Activated gamma-delta T cell treated with anti-CD3 and anti-CD28 coated beads, Interleukin-2, amount 50 U/mL, for 16 hours (primary cell): ENCODE measurements around the gene KRTAP12-3.
"Not testable (repeated sequence)": the region's sequence is repeated elsewhere in the genome, so short reads cannot be mapped to it uniquely, and the experiment has no call there.

Experiments used
- DNase-seq: peaks from one replicate; pipeline ENCODE4 v3.0.0-alpha.2; 2020; ENCODE audit warnings: low read depth

The KRTAP12-3 gene

GRCh38 chr21:44627181-44627822, 30.4 kb upstream of the KRTAP12-3 start:
- DNase-seq: not testable (repeated sequence)

DNA sequence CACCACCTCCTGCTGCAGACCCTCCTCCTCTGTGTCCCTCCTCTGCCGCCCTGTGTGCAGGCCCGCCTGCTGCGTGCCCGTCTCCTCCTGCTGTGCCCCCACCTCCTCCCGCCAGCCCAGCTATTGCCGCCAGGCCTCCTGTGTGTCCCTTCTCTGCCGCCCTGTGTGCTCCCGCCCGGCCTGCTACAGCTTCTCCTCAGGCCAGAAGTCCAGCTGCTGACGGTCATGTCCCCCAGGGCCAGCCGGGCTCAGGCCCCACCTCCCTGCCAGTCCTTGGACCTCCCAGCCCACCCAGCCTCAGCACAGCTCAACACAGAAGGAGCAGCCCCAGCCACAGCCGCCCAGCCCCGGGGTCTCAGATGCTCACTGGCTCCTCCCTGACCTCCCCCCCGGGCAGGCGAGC, 29.9 kb upstream of the KRTAP12-3 start:
- not testable (repeated sequence) for DNase-seq

- DNase-seq: no peak
Measured at GRCh38 chr21:44628707-44629391, 28.9 kb upstream of the KRTAP12-3 start.

GRCh38 chr21:44630440-44630839, 27.3 kb upstream of the KRTAP12-3 start:
- no peak for DNase-seq

GRCh38 chr21:44632067-44632466, 25.7 kb upstream of the KRTAP12-3 start:
- no peak for DNase-seq

DNA sequence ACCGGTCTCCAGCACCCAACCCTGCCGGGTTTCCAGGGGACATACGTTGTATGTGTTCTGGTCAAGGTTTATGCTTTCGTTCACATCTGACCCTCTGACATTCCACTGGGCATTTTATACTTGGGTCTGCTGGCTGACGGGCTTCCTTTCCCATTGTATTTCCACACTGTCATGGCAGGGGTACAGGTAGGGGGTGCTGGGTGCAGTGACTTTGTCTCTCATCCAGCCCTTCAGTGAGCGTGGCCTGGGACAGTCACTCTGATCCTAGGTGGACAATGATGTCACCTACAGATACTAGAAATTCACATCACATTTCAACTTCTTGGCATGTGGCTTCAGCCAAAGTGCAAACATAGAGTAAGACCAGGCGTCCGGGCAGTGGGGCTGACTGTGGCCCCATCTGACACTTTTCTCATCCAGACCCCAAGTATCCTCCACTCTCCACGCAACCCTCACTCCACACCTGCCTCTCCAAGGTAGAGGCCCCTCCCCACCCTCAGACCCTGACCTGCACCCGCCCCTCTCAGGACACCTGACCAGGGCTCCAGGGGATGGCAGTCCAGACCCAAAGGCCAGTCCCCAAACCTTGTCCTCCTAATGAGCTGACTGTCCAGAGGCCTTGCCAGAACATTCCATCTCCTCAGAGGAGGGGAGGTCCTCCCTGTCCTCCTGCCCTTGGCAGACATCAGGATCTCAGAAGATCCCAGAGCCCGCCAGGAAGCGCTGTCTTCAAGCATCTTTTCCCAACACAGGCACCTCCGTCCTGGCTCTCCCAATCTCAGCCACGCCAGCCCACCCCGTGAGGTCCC, 21.3 kb upstream of the KRTAP12-3 start:
- DNase-seq: no peak

DNA sequence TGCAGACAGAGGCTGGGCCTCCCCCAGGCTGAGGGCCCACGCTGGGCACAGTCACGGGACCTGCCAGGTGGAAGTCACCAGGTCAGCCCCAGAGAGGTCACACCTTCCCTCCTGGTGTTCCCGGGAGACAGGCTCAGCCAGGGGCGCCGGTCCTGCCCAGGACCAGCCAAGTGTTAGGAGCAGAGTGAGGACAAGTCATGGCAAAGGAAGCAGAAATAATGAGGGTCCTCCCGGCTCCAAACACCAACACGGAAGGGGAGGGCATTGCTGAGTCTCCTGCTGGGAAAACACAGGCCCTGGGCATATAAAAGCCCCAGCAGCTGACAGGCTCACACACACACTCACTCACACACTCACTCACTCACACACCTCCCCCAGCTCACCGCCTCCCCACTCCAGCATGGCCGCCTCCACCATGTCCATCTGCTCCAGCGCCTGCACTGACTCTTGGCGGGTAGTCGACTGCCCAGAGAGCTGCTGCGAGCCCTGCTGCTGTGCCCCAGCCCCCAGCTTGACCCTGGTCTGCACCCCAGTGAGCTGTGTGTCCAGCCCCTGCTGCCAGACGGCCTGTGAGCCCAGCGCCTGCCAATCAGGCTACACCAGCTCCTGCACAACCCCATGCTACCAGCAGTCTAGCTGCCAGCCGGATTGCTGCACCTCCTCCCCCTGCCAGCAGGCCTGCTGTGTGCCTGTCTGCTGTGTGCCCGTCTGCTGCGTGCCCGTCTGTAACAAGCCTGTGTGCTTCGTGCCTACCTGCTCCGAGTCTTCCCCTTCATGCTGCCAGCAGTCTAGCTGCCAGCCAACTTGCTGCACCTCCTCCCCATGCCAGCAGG, 20.5 kb upstream of the KRTAP12-3 start, which contains the start of gene KRTAP10-10:
TSS of gene KRTAP10-10 (plus strand) at position 339 of the 833 bp plus-strand sequence. CDS start at position 401, 62 bp downstream.
- DNase-seq: no peak

- not testable (repeated sequence) for DNase-seq
Measured at GRCh38 chr21:44637851-44638348, 19.8 kb upstream of the KRTAP12-3 start.

DNA sequence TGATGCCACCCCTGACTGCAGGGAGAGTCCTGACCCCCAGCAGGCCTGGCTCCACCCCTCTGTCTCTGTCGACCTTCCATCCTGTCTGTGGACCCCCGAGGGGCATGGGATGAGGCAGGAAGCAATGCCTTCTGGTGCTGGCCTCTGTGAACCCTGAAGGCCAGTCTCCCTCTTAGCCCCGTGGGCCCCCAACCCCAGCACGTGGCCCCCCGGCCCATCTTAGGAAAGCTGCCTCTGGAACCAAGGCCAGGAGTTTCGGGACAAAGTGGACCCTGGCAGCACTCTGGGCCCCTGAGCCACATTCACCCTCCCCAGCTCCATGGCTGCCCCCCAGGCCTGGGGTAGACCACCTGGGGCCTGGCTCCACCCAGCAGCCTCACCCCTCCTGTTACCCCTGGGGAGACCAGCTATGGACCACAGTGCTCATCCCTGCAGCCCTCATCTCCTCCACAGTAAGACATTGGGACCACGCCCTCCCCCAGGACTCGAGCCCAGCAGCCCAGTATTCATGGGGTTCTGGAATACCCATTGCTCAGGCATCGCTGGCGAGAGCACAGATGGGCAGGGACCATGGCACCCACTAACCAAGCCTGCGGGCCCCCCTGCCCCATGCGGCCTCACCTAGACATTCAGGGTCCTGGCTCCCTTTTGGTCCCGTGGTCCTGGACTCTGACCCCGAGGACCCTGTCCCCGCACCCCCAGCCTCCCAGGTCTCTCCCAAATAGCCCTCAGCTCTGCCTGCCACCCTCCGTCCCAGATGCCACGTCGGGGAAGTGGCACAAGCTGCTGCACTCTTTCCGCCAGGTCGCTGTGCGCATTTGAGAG, 19.0 kb upstream of the KRTAP12-3 start:
- not testable (repeated sequence) for DNase-seq

DNA sequence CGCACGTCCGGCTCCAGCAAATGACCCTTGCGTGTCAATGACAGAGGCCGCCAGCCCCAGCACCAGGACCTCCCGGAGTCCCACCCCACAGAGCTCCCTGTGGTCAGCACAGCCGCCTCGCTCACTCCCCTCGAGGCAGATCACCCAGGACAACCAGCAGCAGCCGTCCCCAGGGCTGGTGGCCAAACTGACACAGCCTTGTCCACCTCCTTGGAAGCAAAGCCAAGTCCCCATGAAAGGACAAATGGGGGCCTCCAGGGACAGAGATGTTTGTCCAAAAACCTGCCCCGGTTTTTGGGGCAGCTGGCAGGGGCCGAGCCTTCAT, 18.4 kb upstream of the KRTAP12-3 start:
- no peak for DNase-seq

DNA sequence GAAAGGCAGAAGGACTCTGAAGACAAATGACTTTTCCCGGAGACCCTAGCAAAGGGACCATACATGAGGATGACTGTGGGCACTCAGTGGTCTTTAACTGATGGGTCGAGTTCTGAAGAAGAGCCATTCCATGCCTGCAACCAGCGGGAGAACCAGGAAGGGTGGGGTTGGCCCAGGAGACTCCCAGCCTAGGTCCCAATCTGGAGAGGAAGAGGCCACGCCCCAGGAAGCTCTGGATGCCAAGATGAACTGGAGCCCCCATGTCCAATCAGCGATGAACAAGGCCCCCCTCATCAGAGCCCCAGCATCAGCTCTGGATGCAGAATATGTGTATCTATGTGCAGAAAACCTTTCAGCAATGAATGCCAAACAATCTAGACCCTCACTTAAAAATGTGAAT, 17.0 kb upstream of the KRTAP12-3 start:
- DNase-seq: no peak

DNA sequence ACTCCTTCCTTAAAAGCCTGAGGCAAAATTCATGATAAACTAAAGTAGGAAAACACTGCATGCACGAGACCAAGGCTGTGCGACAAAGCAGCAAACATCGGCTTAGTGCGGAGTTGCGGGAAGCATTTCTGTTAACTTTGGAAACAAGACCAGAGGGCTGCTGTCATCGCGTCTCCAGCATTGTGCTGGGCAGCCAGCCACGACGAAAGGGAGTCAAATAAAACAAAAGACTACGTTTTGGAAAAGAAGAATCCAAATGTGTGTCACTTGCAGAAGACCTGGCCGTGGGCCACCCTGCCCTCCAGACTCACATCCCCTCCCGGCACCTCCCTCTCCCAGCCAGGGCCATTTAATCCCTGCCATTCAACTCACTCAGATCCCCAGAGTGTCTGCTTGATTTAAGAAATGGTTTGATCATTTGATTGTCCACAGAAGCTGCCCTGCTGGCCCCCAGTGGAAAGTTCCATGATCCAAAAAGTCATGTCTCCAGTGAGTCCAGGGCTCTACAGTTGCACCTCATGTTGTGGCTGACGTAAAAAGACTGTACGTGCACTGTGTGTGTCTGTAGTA, 13.9 kb upstream of the KRTAP12-3 start:
- DNase-seq: no peak

GRCh38 chr21:44644878-44645277, 12.9 kb upstream of the KRTAP12-3 start:
- no peak for DNase-seq

DNA sequence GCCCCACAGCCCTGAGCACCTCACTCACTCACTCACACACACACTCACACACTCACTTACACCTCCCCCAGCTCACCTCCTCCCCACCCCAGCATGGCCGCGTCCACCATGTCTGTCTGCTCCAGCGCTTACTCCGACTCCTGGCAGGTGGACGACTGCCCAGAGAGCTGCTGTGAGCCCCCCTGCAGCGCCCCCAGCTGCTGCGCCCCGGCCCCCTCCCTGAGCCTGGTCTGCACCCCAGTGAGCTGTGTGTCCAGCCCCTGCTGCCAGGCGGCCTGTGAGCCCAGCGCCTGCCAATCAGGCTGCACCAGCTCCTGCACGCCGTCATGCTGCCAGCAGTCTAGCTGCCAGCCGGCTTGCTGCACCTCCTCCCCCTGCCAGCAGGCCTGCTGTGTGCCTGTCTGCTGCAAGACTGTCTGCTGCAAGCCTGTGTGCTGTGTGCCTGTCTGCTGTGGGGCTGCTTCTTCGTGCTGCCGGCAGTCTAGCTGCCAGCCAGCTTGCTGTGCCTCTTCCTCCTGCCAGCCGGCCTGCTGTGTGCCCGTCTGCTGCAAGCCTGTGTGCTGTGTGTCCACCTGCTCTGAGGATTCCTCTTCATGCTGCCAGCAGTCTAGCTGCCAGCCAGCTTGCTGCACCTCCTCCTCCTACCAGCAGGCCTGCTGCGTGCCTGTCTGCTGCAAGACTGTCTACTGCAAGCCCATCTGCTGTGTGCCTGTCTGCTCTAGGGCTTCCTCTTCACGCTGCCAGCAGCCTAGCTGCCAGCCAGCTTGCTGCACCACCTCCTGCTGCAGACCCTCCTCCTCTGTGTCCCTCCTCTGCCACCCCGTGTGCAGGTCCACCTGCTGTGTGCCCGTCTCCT, 11.1 kb upstream of the KRTAP12-3 start, which contains the start of gene KRTAP10-11:
TSS of gene KRTAP10-11 (plus strand) at position 49 of the 856 bp plus-strand sequence. CDS start at position 94, 45 bp downstream.
- not testable (repeated sequence) for DNase-seq

DNA sequence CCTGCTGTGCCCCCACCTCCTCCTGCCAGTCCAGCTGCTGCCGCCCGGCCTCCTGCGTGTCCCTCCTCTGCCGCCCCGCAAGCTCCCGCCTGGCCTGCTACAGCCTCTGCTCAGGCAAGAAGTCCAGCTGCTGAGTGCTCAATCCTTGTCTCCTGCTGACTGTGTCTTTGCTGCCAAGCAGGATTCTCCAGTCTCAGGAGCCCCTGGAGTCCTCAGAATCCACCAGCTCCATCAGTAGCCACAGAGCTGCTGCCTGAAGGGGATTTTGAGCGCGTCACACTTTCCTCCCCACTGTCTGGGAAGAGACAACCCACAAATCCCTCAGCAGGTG, 10.5 kb upstream of the KRTAP12-3 start:
- no peak for DNase-seq

DNA sequence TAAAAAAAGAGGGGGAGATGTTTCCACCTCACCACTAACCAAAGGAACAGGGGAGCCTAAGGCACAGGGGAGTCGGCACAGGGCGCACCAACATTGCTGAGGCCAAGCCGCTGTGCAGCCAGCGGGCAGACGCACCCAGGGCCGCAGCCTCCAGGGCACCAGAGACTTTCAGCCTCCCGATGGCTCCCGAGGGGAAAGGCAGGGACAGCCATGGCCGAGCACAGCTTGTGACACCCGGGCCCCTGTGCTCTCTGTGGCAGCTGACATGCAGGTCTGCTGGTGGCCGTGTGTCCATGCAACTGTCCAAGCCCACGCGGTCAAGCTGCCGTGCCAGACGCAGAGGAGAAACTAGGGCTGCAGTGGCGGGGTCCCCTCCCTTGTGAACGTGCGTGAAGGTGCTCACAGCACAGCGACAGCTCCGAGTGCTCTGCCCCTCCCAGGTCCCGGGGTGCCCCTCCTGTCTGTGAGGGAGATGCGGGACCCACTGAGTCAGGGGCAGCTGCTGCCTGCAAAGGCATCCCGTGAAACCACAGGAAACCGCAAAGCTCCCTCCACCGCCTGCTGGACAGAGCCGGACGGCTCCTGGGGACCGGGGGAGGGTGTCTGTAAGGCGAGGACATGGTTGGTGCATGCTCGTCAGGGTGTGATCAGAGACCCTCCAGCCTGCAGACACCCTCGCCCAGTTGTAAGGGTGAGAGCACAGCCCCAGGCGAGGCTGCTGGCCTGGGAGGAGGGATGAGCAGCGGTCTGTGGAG, 9.0 kb upstream of the KRTAP12-3 start:
- no peak for DNase-seq

- no peak for DNase-seq
Measured at GRCh38 chr21:44649521-44650100, 8.1 kb upstream of the KRTAP12-3 start.

DNA sequence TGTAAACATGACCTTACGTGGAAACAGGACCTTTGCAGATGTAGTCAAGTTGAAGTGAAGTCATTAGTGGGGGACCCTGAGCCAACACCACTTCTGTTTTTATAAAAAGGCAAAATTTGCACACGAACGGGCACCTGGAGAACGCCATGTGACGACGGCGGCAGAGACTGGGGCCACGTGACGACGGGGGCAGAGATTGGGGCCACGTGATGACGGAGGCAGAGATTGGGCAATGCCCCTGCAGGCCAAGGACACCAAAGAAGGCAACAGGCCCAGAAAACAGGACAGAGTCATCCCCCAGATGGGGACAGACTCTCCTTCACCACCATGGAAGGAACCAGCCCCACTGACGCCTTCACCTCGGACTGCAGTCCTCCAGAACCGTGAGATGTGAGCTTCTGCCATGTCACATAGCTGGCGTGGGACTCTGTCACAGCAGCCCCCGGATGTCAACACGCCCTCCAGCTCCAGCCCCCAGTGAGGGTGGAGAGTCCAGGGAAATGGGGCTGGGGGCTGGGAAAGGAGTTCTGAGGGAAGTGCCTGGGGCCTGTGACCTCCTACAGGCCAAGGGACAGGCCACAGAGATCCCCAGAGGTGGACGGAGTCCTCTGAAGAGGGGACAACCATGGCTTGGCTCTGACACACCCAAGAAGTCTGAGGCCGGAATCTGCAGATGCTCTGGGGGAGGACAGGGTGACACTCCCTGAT, 7.3 kb upstream of the KRTAP12-3 start:
- no peak for DNase-seq
